OCI-LY3 (cell line): ENCODE results near the gene GCSAM.

ENCODE experiments used
- H2AFZ ChIP-seq: fragments of 200-600, 300-600 bp; shearing (Covaris generic); 2 replicates; pipeline ENCODE4 v1.6.0; 2014; ENCODE audit warnings: antibody characterized with exemption, low read depth, low read length
- H3K27ac ChIP-seq: fragments of 200-600, 300-600 bp; sonication (generic); 2 replicates; pipeline ENCODE4 v1.5.1; 2014; ENCODE audit warnings: mild to moderate bottlenecking, low read length, moderate library complexity, mixed read lengths
- H3K27me3 ChIP-seq: fragments of 200-600, 300-600 bp; sonication (generic); 2 replicates; pipeline ENCODE4 v1.6.1; 2014; ENCODE audit warnings: low read depth, low read length, mixed read lengths
- H3K36me3 ChIP-seq: fragments of 200-600, 300-600 bp; sonication (generic); replicated peaks from 2 replicates; pipeline ENCODE3; 2014; ENCODE audit warnings: low read depth, low read length, mixed read lengths
- H3K4me1 ChIP-seq: fragments of 300-600, 200-600 bp; sonication (generic); 2 replicates; pipeline ENCODE4 v1.6.1; 2014; ENCODE audit warnings: low read length, mixed read lengths
- H3K4me2 ChIP-seq: fragments of 200-600, 300-600 bp; sonication (generic); 2 replicates; pipeline ENCODE4 v1.6.1; 2014; ENCODE audit warnings: low read length, mixed read lengths
- H3K4me3 ChIP-seq: fragments of 300-600, 200-600 bp; sonication (generic); 2 replicates; pipeline ENCODE4 v1.5.1; 2014; ENCODE audit warnings: antibody characterized with exemption, mild to moderate bottlenecking, low read length, moderate library complexity
- H3K79me2 ChIP-seq: fragments of 300-600, 200-600 bp; shearing (Covaris generic); 2 replicates; pipeline ENCODE4 v1.6.1; 2014; ENCODE audit warnings: mild to moderate bottlenecking, low read length, mixed read lengths
- H3K9ac ChIP-seq: fragments of 300-600, 200-600 bp; shearing (Covaris generic); 2 replicates; pipeline ENCODE4 v1.6.0; 2014; ENCODE audit warnings: mild to moderate bottlenecking, low read length, moderate library complexity
- H3K9me3 ChIP-seq: fragments of 200-600, 300-600 bp; shearing (Covaris generic); 2 replicates; pipeline ENCODE4 v1.6.1; 2014; ENCODE audit warnings: low read length, mixed read lengths; ENCODE audit not compliant: insufficient read depth
- H4K20me1 ChIP-seq: fragments of 200-600, 300-600 bp; sonication (generic); 2 replicates; pipeline ENCODE4 v1.6.1; 2016; ENCODE audit warnings: low read length, mixed read lengths; ENCODE audit not compliant: insufficient read depth
- CTCF ChIP-seq: fragments of 200-600, 300-600 bp; sonication (generic); IDR thresholded peaks from 2 replicates; pipeline ENCODE4 v1.5.1; 2014; ENCODE audit warnings: antibody characterized with exemption, low read length, low read depth
- EZH2phosphoT487 ChIP-seq: fragments of 200-600 bp; shearing (Covaris generic); IDR thresholded peaks from 2 replicates; pipeline ENCODE4 v1.6.1; 2018; ENCODE audit warnings: antibody characterized with exemption, mixed run types, low read depth

GCSAM gene

GRCh38 chr3:112133626-112134334 is 732 bp upstream of the GCSAM start:
- TF ChIP-seq EZH2phosphoT487 (no peak), CTCF (no peak)
- peak overlapping the region; percentile 70 for H2AFZ ChIP-seq
- peak overlapping the region; percentile 49 for H3K27ac ChIP-seq
- peak overlapping the region; percentile 41 for H3K9ac ChIP-seq
- H3K27me3 ChIP-seq, result no peaks in the 10 kb centered on the region
- no peaks in the 10 kb centered on the region for H3K79me2 ChIP-seq
- no peaks in the 10 kb centered on the region for H4K20me1 ChIP-seq
- peaks cover 67% of the 10 kb centered on the region for H3K4me1 ChIP-seq
- peak overlapping the region; percentile 62 for H3K4me3 ChIP-seq
- H3K9me3 ChIP-seq, result no peaks in the 10 kb centered on the region
- no peaks in the 10 kb centered on the region for H3K36me3 ChIP-seq
- H3K4me2 ChIP-seq, result peak overlapping the region; percentile 78

GRCh38 chr3:112132554-112132953 is 494 bp downstream of the GCSAM start:
- H3K4me2 ChIP-seq, result peak overlapping the region; percentile 78
- H3K4me3 ChIP-seq, result peak overlapping the region; percentile 62
- 0 out of 2 replicates have a peak overlapping the region, but pooled peaks have one; percentile 70 for H2AFZ ChIP-seq

GRCh38 chr3:112132088-112132487 is 960 bp downstream of the GCSAM start:
- H3K9ac ChIP-seq, result no peak overlapping the region
- no peak overlapping the region for H3K27ac ChIP-seq
- H3K4me3 ChIP-seq, result no peak overlapping the region; the same call in 1 of the 2 replicates
- no peak overlapping the region for H3K4me2 ChIP-seq
- H3K36me3 ChIP-seq, result no peaks in the 10 kb centered on the region
- H3K27me3 ChIP-seq, result no peaks in the 10 kb centered on the region
- H3K79me2 ChIP-seq, result no peaks in the 10 kb centered on the region
- H4K20me1 ChIP-seq, result no peaks in the 10 kb centered on the region
- no peak overlapping the region for H2AFZ ChIP-seq
- peaks cover 74% of the 10 kb centered on the region for H3K4me1 ChIP-seq
- no peaks in the 10 kb centered on the region for H3K9me3 ChIP-seq
- no peak for TF ChIP-seq CTCF
- TF ChIP-seq EZH2phosphoT487, result no peak

More at GRCh38 chr3:112132554-112132953, 494 bp downstream of the GCSAM start:
- H3K9me3 ChIP-seq, result no peaks in the 10 kb centered on the region
- H3K27me3 ChIP-seq, result no peaks in the 10 kb centered on the region
- H4K20me1 ChIP-seq, result no peaks in the 10 kb centered on the region
- H3K4me1 ChIP-seq, result peaks cover 74% of the 10 kb centered on the region
- peak overlapping the region; percentile 49 for H3K27ac ChIP-seq
- H3K9ac ChIP-seq, result peak overlapping the region; percentile 41; the same call in 1 of the 2 replicates
- no peaks in the 10 kb centered on the region for H3K79me2 ChIP-seq
- TF ChIP-seq CTCF, result no peak
- TF ChIP-seq EZH2phosphoT487, result no peak
- no peaks in the 10 kb centered on the region for H3K36me3 ChIP-seq

GRCh38 chr3:112131111-112131510 is 1.9 kb downstream of the GCSAM start:
- Histone ChIP-seq H2AFZ (no peak overlapping the region), H3K36me3 (no peaks in the 10 kb centered on the region), H3K27me3 (no peaks in the 10 kb centered on the region), H3K9me3 (no peaks in the 10 kb centered on the region), H3K4me3 (no peak overlapping the region), H3K79me2 (no peaks in the 10 kb centered on the region), H3K4me1 (peaks cover 65% of the 10 kb centered on the region), H4K20me1 (no peaks in the 10 kb centered on the region), H3K9ac (no peak overlapping the region), H3K4me2 (no peak overlapping the region), H3K27ac (no peak overlapping the region)
- no peak for TF ChIP-seq EZH2phosphoT487
- TF ChIP-seq CTCF, result no peak
